Measurements from ENCODE around the gene NR6A1. TPM values are rescaled to one million over a fixed set of nuclear protein-coding genes. Genes with fewer than 3 reads are reported as not detected.

NR6A1 gene
- total RNA-seq, 1 donor: 0.36 TPM

GRCh38 chr9:124553738-124554137 lies 217.4 kb downstream of the NR6A1 start:
- H3K27me3 ChIP-seq (ENCODE audit: insufficient read depth, low read length): no peaks in the 10 kb centered on the region
- no peak for TF ChIP-seq CTCF (IDR thresholded peaks at IDR 0.05; ENCODE audit: extremely low read depth, low read depth, low read length)
- no peak overlapping the region for H2AFZ ChIP-seq (ENCODE audit: low read length)
- peak overlapping the region; percentile 15 for H3K27ac ChIP-seq (ENCODE audit: low read depth, low read length)
- DNase-seq (ENCODE audit: insufficient read length, low spot score, missing footprints): no peak
- no peak overlapping the region for H3K4me3 ChIP-seq (ENCODE audit: insufficient read depth, low read length)
- no peaks in the 10 kb centered on the region for H3K79me2 ChIP-seq (ENCODE audit: insufficient read depth, low read length)
- H3K36me3 ChIP-seq (ENCODE audit: insufficient read depth, low read length): no peaks in the 10 kb centered on the region
- peak overlapping the region; percentile 6 for H3K4me2 ChIP-seq (ENCODE audit: insufficient read depth, low read length)
- H3K9me3 ChIP-seq (ENCODE audit: low read depth, low read length): no peaks in the 10 kb centered on the region
- H3K4me1 ChIP-seq (ENCODE audit: insufficient read depth, low read length): peaks cover 24% of the 10 kb centered on the region
- no peaks in the 10 kb centered on the region for H4K20me1 ChIP-seq (ENCODE audit: insufficient read depth, low read length)

- H2AFZ ChIP-seq (ENCODE audit: low read length): peak overlapping the region; percentile 38
- no peak overlapping the region for H3K4me3 ChIP-seq (ENCODE audit: insufficient read depth, low read length)
- peak overlapping the region; percentile 29 for H3K4me2 ChIP-seq (ENCODE audit: insufficient read depth, low read length)
- TF ChIP-seq CTCF (IDR thresholded peaks at IDR 0.05; ENCODE audit: extremely low read depth, low read depth, low read length): no peak
- H3K79me2 ChIP-seq (ENCODE audit: insufficient read depth, low read length): no peaks in the 10 kb centered on the region
- peaks cover 24% of the 10 kb centered on the region for H3K4me1 ChIP-seq (ENCODE audit: insufficient read depth, low read length)
- no peaks in the 10 kb centered on the region for H3K9me3 ChIP-seq (ENCODE audit: low read depth, low read length)
- peaks cover 8% of the 10 kb centered on the region for H3K27me3 ChIP-seq (ENCODE audit: insufficient read depth, low read length)
- peak overlapping the region; percentile 26 for H3K27ac ChIP-seq (ENCODE audit: low read depth, low read length)
- no peak for DNase-seq (ENCODE audit: insufficient read length, low spot score, missing footprints)
- H4K20me1 ChIP-seq (ENCODE audit: insufficient read depth, low read length): no peaks in the 10 kb centered on the region
- H3K36me3 ChIP-seq (ENCODE audit: insufficient read depth, low read length): no peaks in the 10 kb centered on the region
Observed at GRCh38 chr9:124552273-124552605, 218.9 kb downstream of the NR6A1 start.

DNA sequence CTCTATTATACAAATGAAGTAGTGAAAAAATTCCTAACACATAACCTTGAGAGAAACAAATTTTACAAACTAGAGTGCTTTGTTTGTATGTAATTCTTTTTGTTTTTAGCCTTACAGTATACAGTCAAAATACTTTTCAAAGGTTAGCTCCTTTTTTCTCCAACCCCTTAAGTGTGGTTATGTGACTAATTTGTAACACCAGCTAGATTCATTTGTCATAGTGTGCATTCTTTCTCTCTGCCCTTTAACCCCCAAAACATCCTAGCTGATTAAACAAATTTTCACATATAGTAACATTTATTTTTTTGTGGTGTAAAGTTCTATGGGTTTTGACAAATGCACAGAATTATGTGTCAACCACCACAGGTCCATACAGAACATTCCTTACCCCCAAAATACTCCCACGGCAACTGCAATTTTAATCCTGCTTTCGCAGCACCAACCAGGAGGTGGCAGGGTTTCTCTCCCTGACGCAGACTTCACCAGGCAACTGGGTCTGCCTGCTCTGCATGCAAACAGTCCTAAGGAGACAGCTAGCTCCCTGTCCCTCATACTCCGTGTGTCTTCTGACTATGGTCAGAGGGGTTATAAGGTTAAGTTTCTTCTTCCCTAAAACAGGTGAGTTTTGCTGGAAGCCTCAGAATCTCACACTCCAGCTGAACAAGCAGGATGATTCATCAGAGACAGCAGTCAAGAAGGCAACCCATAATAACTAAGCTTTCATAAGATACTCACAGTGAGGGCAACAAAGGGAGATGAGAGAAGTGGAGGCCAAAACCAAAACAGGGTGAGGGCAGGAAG lies 219.4 kb downstream of the NR6A1 start:
- peak overlapping the region; percentile 26 for H3K27ac ChIP-seq (ENCODE audit: low read depth, low read length)
- no peaks in the 10 kb centered on the region for H3K79me2 ChIP-seq (ENCODE audit: insufficient read depth, low read length)
- H2AFZ ChIP-seq (ENCODE audit: low read length): peak overlapping the region; percentile 38
- no peak overlapping the region for H3K4me3 ChIP-seq (ENCODE audit: insufficient read depth, low read length)
- peak overlapping the region; percentile 29 for H3K4me2 ChIP-seq (ENCODE audit: insufficient read depth, low read length)
- no peaks in the 10 kb centered on the region for H4K20me1 ChIP-seq (ENCODE audit: insufficient read depth, low read length)
- peaks cover 24% of the 10 kb centered on the region for H3K4me1 ChIP-seq (ENCODE audit: insufficient read depth, low read length)
- no peak for DNase-seq (ENCODE audit: insufficient read length, low spot score, missing footprints)
- H3K9me3 ChIP-seq (ENCODE audit: low read depth, low read length): no peaks in the 10 kb centered on the region
- no peaks in the 10 kb centered on the region for H3K36me3 ChIP-seq (ENCODE audit: insufficient read depth, low read length)
- peaks cover 14% of the 10 kb centered on the region for H3K27me3 ChIP-seq (ENCODE audit: insufficient read depth, low read length)
- peak; percentile 89 for TF ChIP-seq CTCF (IDR thresholded peaks at IDR 0.05; ENCODE audit: extremely low read depth, low read depth, low read length)

GRCh38 chr9:124550072-124550471 lies 221.0 kb downstream of the NR6A1 start:
- no peak for DNase-seq (ENCODE audit: insufficient read length, low spot score, missing footprints)
- peaks cover 22% of the 10 kb centered on the region for H3K27me3 ChIP-seq (ENCODE audit: insufficient read depth, low read length)
- H3K9me3 ChIP-seq (ENCODE audit: low read depth, low read length): no peaks in the 10 kb centered on the region
- H3K79me2 ChIP-seq (ENCODE audit: insufficient read depth, low read length): no peaks in the 10 kb centered on the region
- H2AFZ ChIP-seq (ENCODE audit: low read length): no peak overlapping the region
- H3K27ac ChIP-seq (ENCODE audit: low read depth, low read length): no peak overlapping the region
- TF ChIP-seq CTCF (IDR thresholded peaks at IDR 0.05; ENCODE audit: extremely low read depth, low read depth, low read length): no peak
- peaks cover 24% of the 10 kb centered on the region for H3K4me1 ChIP-seq (ENCODE audit: insufficient read depth, low read length)
- H3K4me2 ChIP-seq (ENCODE audit: insufficient read depth, low read length): no peak overlapping the region
- no peak overlapping the region for H3K4me3 ChIP-seq (ENCODE audit: insufficient read depth, low read length)
- no peaks in the 10 kb centered on the region for H4K20me1 ChIP-seq (ENCODE audit: insufficient read depth, low read length)
- no peaks in the 10 kb centered on the region for H3K36me3 ChIP-seq (ENCODE audit: insufficient read depth, low read length)

Data from osteoblast (primary cell).